ENCODE measurements around the gene ABHD8.

ABHD8 gene

GRCh38 chr19:17262557-17262956 lies 40.7 kb downstream of the ABHD8 start:
- no peak overlapping the region for H3K4me3 ChIP-seq (ENCODE audit: low read length)
- DNase-seq (ENCODE audit: low read depth): no peak
- TF ChIP-seq, protein P1, sequence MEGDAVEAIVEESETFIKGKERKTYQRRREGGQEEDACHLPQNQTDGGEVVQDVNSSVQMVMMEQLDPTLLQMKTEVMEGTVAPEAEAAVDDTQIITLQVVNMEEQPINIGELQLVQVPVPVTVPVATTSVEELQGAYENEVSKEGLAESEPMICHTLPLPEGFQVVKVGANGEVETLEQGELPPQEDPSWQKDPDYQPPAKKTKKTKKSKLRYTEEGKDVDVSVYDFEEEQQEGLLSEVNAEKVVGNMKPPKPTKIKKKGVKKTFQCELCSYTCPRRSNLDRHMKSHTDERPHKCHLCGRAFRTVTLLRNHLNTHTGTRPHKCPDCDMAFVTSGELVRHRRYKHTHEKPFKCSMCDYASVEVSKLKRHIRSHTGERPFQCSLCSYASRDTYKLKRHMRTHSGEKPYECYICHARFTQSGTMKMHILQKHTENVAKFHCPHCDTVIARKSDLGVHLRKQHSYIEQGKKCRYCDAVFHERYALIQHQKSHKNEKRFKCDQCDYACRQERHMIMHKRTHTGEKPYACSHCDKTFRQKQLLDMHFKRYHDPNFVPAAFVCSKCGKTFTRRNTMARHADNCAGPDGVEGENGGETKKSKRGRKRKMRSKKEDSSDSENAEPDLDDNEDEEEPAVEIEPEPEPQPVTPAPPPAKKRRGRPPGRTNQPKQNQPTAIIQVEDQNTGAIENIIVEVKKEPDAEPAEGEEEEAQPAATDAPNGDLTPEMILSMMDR (conservative IDR thresholded peaks at IDR 0.05; ENCODE audit: low read depth, low read length): no peak

- TF ChIP-seq, protein P1 (conservative IDR thresholded peaks at IDR 0.05; ENCODE audit: low read depth, low read length): peak; percentile 84
- no peak for DNase-seq (ENCODE audit: low read depth)
These were observed 42.3 kb downstream of the ABHD8 start for GRCh38 chr19:17260842-17261325.

GRCh38 chr19:17259934-17260333 lies 43.3 kb downstream of the ABHD8 start:
- no peak overlapping the region for H3K4me3 ChIP-seq (ENCODE audit: low read length)
- no peak for DNase-seq (ENCODE audit: low read depth)
- TF ChIP-seq, protein P1 (conservative IDR thresholded peaks at IDR 0.05; ENCODE audit: low read depth, low read length): no peak

More at GRCh38 chr19:17260842-17261325, 42.3 kb downstream of the ABHD8 start:
- H3K4me3 ChIP-seq (ENCODE audit: low read length): no peak overlapping the region

- TF ChIP-seq, protein P1 (conservative IDR thresholded peaks at IDR 0.05; ENCODE audit: low read depth, low read length): no peak
- no peak for DNase-seq (ENCODE audit: low read depth)
- H3K4me3 ChIP-seq (ENCODE audit: low read length): no peak overlapping the region
These were observed 44.0 kb downstream of the ABHD8 start for GRCh38 chr19:17259118-17259780.

DNA sequence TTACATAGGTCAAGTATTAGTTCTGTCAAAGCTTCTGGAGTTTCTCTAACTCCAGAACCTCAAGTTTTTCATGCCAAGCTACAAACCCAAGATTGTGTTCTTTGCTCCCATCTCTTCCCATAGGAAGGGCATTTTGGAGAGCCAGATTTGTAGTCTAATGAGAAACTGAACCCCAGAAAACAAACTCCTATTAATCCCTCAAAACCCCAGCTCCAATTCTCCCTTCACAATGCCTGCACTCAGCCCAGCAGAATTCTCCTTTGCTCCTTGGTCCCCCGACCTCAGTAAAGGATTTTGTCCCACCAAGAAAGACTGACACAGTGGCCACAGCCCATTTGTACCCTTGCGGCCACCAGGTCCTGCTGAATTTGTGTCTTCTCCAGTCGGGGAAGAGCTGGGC lies 47.1 kb downstream of the ABHD8 start:
- no peak for DNase-seq (ENCODE audit: low read depth)
- TF ChIP-seq, protein P1 (conservative IDR thresholded peaks at IDR 0.05; ENCODE audit: low read depth, low read length): no peak
- H3K4me3 ChIP-seq (ENCODE audit: low read length): no peak overlapping the region

DNA sequence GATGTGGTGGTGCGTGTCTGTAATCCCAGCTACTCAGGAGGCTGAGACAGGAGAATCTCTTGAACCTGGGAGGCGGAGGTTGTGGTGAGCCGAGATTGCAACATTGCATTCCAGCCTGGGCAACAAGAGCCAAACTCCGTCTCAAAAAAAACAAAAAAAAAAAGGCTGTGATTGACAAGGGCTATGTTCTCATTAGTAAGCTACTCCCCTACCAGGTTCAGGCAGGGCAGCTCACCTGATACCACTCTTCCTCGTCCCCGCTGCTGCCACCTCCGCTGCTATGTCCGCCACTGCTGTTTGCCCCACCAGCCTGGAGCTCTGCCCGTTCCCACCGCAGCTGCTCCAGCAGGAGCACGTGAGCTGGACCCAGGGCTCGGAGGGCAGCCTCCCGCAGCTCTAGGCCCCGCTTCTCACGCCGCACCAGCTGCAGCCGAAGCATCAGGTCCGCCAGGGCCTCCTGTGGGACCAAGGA lies 48.0 kb downstream of the ABHD8 start:
- no peak for DNase-seq (ENCODE audit: low read depth)
- TF ChIP-seq, protein P1 (conservative IDR thresholded peaks at IDR 0.05; ENCODE audit: low read depth, low read length): no peak
- H3K4me3 ChIP-seq (ENCODE audit: low read length): no peak overlapping the region

GRCh38 chr19:17254636-17255035 lies 48.6 kb downstream of the ABHD8 start:
- DNase-seq (ENCODE audit: low read depth): no peak

More at GRCh38 chr19:17254636-17255035, 48.6 kb downstream of the ABHD8 start:
- H3K4me3 ChIP-seq (ENCODE audit: low read length): no peak overlapping the region
- TF ChIP-seq, protein P1 (conservative IDR thresholded peaks at IDR 0.05; ENCODE audit: low read depth, low read length): no peak

All from retinal pigment epithelial cell (primary cell).